Spleen (tissue), 11 donors: ENCODE measurements around the gene PLXNB1. TPM values are rescaled to one million over a fixed set of nuclear protein-coding genes. Genes with fewer than 3 reads are reported as not detected.

Experiments
- DNase-seq: peaks from one replicate; pipeline ENCODE4 v3.0.0-alpha.2; 2020
- H3K27ac ChIP-seq, 8 donors: fragments of 200-600 bp; sonication (generic) in 7 of 8; 1 replicate in 4 of 8; 2 replicates in 4 of 8; pipeline versions ENCODE4 v1.5.0 to v1.8.0; 2016 to 2021; ENCODE audit warnings: inconsistent platforms in 4 of 8, mild to moderate bottlenecking in 4 of 8, moderate library complexity in 1 of 8
- H3K27me3 ChIP-seq, 7 donors: fragments of 200-600 bp; sonication (generic) in 6 of 7; replicated peaks in 1 of 7; 1 replicate in 4 of 7; 2 replicates in 3 of 7; pipeline versions ENCODE4 v1.5.0 to v1.8.0; 2016 to 2021; ENCODE audit warnings: inconsistent platforms in 3 of 7, mild to moderate bottlenecking in 1 of 7
- H3K36me3 ChIP-seq, 6 donors: fragments of 200-600 bp; sonication (generic) in 5 of 6; 1 replicate in 4 of 6; 2 replicates in 2 of 6; pipeline versions ENCODE4 v1.5.0 to v1.8.0; 2016 to 2021; ENCODE audit warnings: inconsistent platforms in 2 of 6
- H3K4me1 ChIP-seq, 6 donors: fragments of 200-600 bp; sonication (generic) in 5 of 6; 1 replicate in 3 of 6; 2 replicates in 3 of 6; pipeline versions ENCODE4 v1.5.0 to v1.8.0; 2016 to 2021; ENCODE audit warnings: inconsistent platforms in 3 of 6
- H3K4me3 ChIP-seq, 8 donors: fragments of 200-600 bp; sonication (generic) in 7 of 8; 1 replicate in 4 of 8; 2 replicates in 4 of 8; pipeline versions ENCODE4 v1.5.0 to v1.8.0; 2016 to 2021; ENCODE audit warnings: inconsistent platforms in 4 of 8, mild to moderate bottlenecking in 4 of 8, moderate library complexity in 2 of 8
- H3K9me3 ChIP-seq, 8 donors: fragments of 200-600 bp; sonication (generic) in 7 of 8; 1 replicate in 4 of 8; 2 replicates in 4 of 8; pipeline versions ENCODE4 v1.5.0 to v1.8.0; 2016 to 2021; ENCODE audit warnings: inconsistent platforms in 4 of 8
- POLR2A ChIP-seq, 3 donors: fragments of 450-650 bp; IDR thresholded peaks; one replicate each; pipeline ENCODE4 v1.5.1; 2017; ENCODE audit warnings: antibody characterized with exemption in 3 of 3, mild to moderate bottlenecking in 1 of 3
- POLR2AphosphoS5 ChIP-seq, 3 donors: sonication (generic); formaldehyde crosslinking; IDR thresholded peaks; one replicate each; pipeline ENCODE4 v1.5.1; 2017; ENCODE audit warnings: antibody characterized with exemption in 3 of 3
- WGBS, 5 donors: extraction: QIAGEN DNeasy Blood & Tissue Kit in 3 of 5; methylation state at CpG; one replicate each; pipeline versions ENCODE4 v1.1.5 to v1.1.7; 2013 to 2018; 5-methylcytosine and 5-hydroxymethylcytosine counted together
- intact Hi-C: fragments of 100-400 bp; cut with DNase I; formaldehyde crosslinking; loops from one replicate; pipeline ENCODE4 v1.15.0; 2023; ENCODE audit warnings: low total_unique reads
- polyA plus RNA-seq, 3 donors: library from polyadenylated mRNA; stranded (reverse); fragments of 200-250 nt; gene quantifications; one replicate each; pipeline ENCODE4 v1.2.1, GENCODE V29; 2013
- total RNA-seq, 7 donors: library from RNA; depleted of rRNA in 3 of 7; stranded (reverse); fragments of >200 nt in 3 of 7; fragmentation: NEBNext Ultra II Directional in 4 of 7; extraction: Animal tissue kit (Norgen Biotek cat#: 25700) in 4 of 7; gene quantifications; one replicate each; pipeline versions ENCODE4 v1.1.0 to v1.2.1, GENCODE V29; 2016 to 2021
- TF ChIP-seq, protein P1 (sequence below), 11 experiments: fragments of 200-600 bp in 7 of 11; fragments of 450-650 bp in 4 of 11; sonication (generic) in 4 of 11; IDR thresholded peaks in 8 of 11; conservative IDR thresholded peaks in 3 of 11; 1 replicate in 7 of 11; 2 replicates in 4 of 11; pipeline versions ENCODE4 v1.4.0 to v1.8.0; 2016 to 2021; ENCODE audit warnings: antibody characterized with exemption in 11 of 11, inconsistent platforms in 4 of 11, mild to moderate bottlenecking in 1 of 11
- donor health status: healthy with polysubstance abuse.
- donor health status: DM: no; HTN: no; CAD: no; lungs with moderate emphysema.
- donor health status: DM: no; HTN: no; CAD: no.
- donor health status: Bipolar disorder and iron deficiency.
- donor health status: healthy.
- donor health status: DM: no; HTN: no; CAD: no.
- donor health status: DM: yes; HTN: yes; CAD: no.

Gene PLXNB1
- total and polyA plus RNA-seq, 10 donors: 12.3 to 95.9 (median 54.2) TPM

DNA sequence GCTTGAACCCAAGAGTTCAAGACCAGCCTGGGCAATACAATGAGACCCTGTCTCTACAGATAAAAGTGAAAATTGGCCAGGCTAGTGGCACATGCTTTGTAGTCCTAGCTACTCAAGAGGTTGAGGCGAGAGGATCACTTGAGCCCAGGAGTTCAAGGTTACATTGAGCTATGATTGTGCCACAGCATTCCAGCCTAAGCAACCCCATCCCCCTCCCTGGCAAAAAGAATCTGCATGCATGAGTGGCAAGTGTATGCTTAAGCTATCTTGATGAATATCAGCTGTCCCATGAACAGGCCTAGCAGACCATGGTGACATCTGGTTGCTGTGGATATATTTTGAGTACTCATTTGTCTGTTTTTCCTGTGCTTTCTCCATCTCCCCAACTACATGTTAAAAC lies 21.4 kb upstream of the PLXNB1 start:
- no peak for TF ChIP-seq POLR2AphosphoS5 (IDR thresholded peaks at IDR 0.05)
- no peak for TF ChIP-seq POLR2A (IDR thresholded peaks at IDR 0.05)
- TF ChIP-seq, protein P1, sequence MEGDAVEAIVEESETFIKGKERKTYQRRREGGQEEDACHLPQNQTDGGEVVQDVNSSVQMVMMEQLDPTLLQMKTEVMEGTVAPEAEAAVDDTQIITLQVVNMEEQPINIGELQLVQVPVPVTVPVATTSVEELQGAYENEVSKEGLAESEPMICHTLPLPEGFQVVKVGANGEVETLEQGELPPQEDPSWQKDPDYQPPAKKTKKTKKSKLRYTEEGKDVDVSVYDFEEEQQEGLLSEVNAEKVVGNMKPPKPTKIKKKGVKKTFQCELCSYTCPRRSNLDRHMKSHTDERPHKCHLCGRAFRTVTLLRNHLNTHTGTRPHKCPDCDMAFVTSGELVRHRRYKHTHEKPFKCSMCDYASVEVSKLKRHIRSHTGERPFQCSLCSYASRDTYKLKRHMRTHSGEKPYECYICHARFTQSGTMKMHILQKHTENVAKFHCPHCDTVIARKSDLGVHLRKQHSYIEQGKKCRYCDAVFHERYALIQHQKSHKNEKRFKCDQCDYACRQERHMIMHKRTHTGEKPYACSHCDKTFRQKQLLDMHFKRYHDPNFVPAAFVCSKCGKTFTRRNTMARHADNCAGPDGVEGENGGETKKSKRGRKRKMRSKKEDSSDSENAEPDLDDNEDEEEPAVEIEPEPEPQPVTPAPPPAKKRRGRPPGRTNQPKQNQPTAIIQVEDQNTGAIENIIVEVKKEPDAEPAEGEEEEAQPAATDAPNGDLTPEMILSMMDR (IDR thresholded peaks at IDR 0.05 in 8 of 11, conservative IDR thresholded peaks at IDR 0.05 in 3 of 11): no peak
- Histone ChIP-seq H3K27me3 (no peaks in the 10 kb centered on the region), H3K4me1 (peaks cover 0 to 24% (median 19%) of the 10 kb centered on the region in 6 donors), H3K36me3 (peaks cover 0 to 61% (median 43%) of the 10 kb centered on the region in 6 donors), H3K27ac (no peak overlapping the region), H3K4me3 (no peak overlapping the region), H3K9me3 (no peaks in the 10 kb centered on the region)
- intact Hi-C loops: no loop called here
- WGBS, 5 donors: 46 to 91% (median 79%) methylated on average over 1 of the region's 1 CpG
- peak; percentile 4 for DNase-seq

GRCh38 chr3:48446425-48447193 lies 16.7 kb upstream of the PLXNB1 start, which contains the start of gene ATRIP:
TSS of gene ATRIP (plus strand) at chr3:48446737. CDS start at chr3:48446846, 109 bp downstream.
- WGBS, 5 donors: 0 to 1% (median 1%) methylated on average over 22 to 91 of the region's 91 CpGs
- H3K36me3 ChIP-seq: peaks cover 0 to 49% (median 35%) of the 10 kb centered on the region in 6 donors

DNA sequence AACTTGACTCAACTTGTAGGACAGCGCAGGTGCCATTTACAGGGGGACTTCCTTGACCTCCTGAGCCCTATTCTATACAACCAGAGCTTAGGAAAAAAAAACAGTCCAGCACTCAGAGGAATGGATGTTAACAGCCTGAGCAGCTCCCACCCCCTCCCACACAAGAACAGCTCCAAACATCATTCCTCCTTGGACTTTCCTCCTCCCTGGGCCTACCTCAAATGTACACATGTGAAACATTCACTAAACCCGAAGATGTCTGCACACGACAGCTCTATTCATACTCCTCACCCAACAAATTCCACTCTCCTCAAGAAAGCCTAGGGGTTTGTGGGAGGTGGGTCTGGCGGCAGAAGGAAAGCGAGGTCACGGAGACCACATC lies 16.1 kb upstream of the PLXNB1 start:
- Histone ChIP-seq H3K4me3 (peak overlapping the region; percentile 66 to 97 (median 88)), H3K9me3 (no peaks in the 10 kb centered on the region), H3K27me3 (no peaks in the 10 kb centered on the region), H3K27ac (peak overlapping the region; percentile 80 to 96 (median 93)), H3K36me3 (peaks cover 0 to 46% (median 31%) of the 10 kb centered on the region in 6 donors), H3K4me1 (peaks cover 16 to 63% (median 46%) of the 10 kb centered on the region in 6 donors)
- TF ChIP-seq, protein P1 (IDR thresholded peaks at IDR 0.05 in 8 of 11, conservative IDR thresholded peaks at IDR 0.05 in 3 of 11): no peak
- TF ChIP-seq POLR2AphosphoS5 (IDR thresholded peaks at IDR 0.05) (no peak), POLR2A (IDR thresholded peaks at IDR 0.05) (no peak)
- DNase-seq: no peak
- WGBS, 5 donors: 14 to 19% (median 16%) methylated on average over 6 of the region's 6 CpGs
- intact Hi-C loops: loop anchor here (10.0 kb wide), 1 partner anchor 59 kb away; the partner anchor contains the start of gene SHISA5

More at GRCh38 chr3:48446425-48447193, 16.7 kb upstream of the PLXNB1 start, which contains the start of gene ATRIP:
- Histone ChIP-seq H3K4me1 (peaks cover 11 to 57% (median 40%) of the 10 kb centered on the region in 6 donors), H3K9me3 (no peaks in the 10 kb centered on the region), H3K27ac (peak within 1 kb of the TSS; percentile 80 to 96 (median 93)), H3K4me3 (peak within 1 kb of the TSS; percentile 66 to 97 (median 88)), H3K27me3 (no peaks in the 10 kb centered on the region)
- DNase-seq: peak; percentile 96
- intact Hi-C loops: loop anchor here (10.0 kb wide), 1 partner anchor 58 kb away; the partner anchor contains the start of gene SHISA5
- peak; percentile 29 to 84 (median 52) for TF ChIP-seq POLR2A (IDR thresholded peaks at IDR 0.05)
- TF ChIP-seq, protein P1 (IDR thresholded peaks at IDR 0.05 in 8 of 11, conservative IDR thresholded peaks at IDR 0.05 in 3 of 11): peak in 4 of 11 experiments; percentile 21 to 55 (median 30)
- peak; percentile 98 to 99 (median 98) for TF ChIP-seq POLR2AphosphoS5 (IDR thresholded peaks at IDR 0.05)
